ES-I3 (cell line): ENCODE results near the gene CAPN7.

Experiments used
- H3K36me3 ChIP-seq: 2 replicates; pipeline ENCODE4 v1.6.1; 2013; ENCODE audit warnings: mild to moderate bottlenecking, low read length, control low read depth, moderate library complexity; ENCODE audit not compliant: insufficient read depth
- H3K4me1 ChIP-seq: 2 replicates; pipeline ENCODE4 v1.6.1; 2013; ENCODE audit warnings: mild to moderate bottlenecking, control low read depth, low read length; ENCODE audit not compliant: insufficient read depth
- H3K9ac ChIP-seq: 2 replicates; pipeline ENCODE4 v1.6.1; 2013; ENCODE audit warnings: low read depth, mild to moderate bottlenecking, low read length, moderate library complexity
- H3K9me3 ChIP-seq: 2 replicates; pipeline ENCODE4 v1.6.1; 2013; ENCODE audit warnings: mild to moderate bottlenecking, low read length, moderate library complexity; ENCODE audit not compliant: control insufficient read depth, insufficient read depth

CAPN7 gene

DNA sequence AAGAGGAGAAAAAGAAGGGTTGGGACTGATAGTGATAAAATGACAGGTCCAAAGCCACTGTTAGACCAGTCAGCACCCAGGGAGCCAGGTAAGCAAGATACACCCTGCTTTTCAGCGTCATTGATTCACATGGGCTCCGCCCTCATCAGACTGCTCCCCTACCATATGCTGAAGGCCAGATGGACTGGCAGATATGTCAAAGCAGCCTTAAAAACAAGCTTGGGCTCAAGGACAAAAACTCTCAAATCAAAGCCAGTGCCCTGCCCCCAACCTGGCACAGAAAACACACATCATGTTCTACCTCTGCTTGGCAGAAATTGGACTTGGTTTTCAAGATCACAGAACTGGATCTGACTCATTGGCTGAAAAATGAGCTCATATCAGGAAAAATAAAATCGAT lies 93.0 kb downstream of the CAPN7 start:
- H3K9ac ChIP-seq: no peak overlapping the region
- peaks cover 4% of the 10 kb centered on the region; the same call in 1 of the 2 replicates for H3K4me1 ChIP-seq
- H3K9me3 ChIP-seq: no peaks in the 10 kb centered on the region
- no peaks in the 10 kb centered on the region for H3K36me3 ChIP-seq

DNA sequence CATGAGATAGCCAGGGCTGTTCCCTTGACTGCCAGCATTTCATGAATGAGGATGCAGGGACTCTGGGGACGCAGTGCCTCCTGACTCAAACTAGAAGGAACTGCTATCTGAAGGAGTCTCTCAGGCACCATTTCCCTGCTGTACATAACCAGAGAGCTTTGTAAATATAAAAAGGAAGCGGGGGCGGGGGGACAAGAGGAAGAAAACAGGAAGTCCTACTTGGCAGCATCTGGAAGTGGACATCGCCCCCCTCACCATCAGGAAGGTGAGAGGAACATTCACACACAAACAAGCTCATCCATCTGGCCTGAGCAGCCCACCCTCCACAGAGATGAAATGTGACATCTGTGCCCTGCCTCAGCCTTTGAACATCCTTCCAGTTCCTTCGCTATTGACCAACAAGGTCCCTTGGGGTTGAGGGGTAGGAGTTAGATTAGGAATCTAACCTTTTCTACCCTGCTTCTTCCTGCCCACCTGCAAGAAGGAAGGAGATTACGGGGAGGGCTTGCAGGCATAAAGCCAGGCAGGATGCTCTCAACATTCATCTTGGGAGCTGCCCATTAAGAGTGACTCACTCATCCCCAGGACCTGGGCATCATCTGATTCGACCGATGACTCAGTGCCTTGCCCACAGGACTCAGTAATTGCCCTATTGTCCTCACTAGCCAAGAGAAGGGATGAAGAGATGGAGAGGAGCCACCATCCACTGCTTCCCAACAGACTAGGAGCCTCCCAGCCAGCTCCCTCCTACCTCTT lies 94.5 kb downstream of the CAPN7 start:
- Histone ChIP-seq H3K4me1 (peaks cover 4% of the 10 kb centered on the region; the same call in 1 of the 2 replicates), H3K36me3 (no peaks in the 10 kb centered on the region), H3K9me3 (no peaks in the 10 kb centered on the region), H3K9ac (no peak overlapping the region)

- no peaks in the 10 kb centered on the region for H3K36me3 ChIP-seq
- peaks cover 4% of the 10 kb centered on the region; the same call in 1 of the 2 replicates for H3K4me1 ChIP-seq
- H3K9me3 ChIP-seq: no peaks in the 10 kb centered on the region
- no peak overlapping the region for H3K9ac ChIP-seq
Observed at GRCh38 chr3:15301761-15302160, 95.7 kb downstream of the CAPN7 start.
